ENCODE measurements around the gene TKT. TPM values are rescaled to one million over a fixed set of nuclear protein-coding genes. Genes with fewer than 3 reads are reported as not detected.

Gene TKT
- total RNA-seq, 1 experiment from 2014 or later = 634 TPM

GRCh38 chr3:53181024-53181371 lies 74.8 kb downstream of the TKT start:
- no peak overlapping the region for H3K4me2 ChIP-seq (ENCODE audit: low read length)
- TF ChIP-seq TCF7L2 (IDR thresholded peaks at IDR 0.05; ENCODE audit: borderline replicate concordance, extremely low read depth, insufficient read depth, insufficient read length) = no peak
- TF ChIP-seq CTCF (IDR thresholded peaks at IDR 0.05 in 2 of 3, conservative IDR thresholded peaks at IDR 0.05 in 1 of 3; ENCODE audit: borderline replicate concordance in 1 of 3, insufficient read depth in 1 of 3, low read depth in 2 of 3, low read length in 2 of 3) = no peak
- TF ChIP-seq ATF3 (IDR thresholded peaks at IDR 0.05) = no peak
- no peak for TF ChIP-seq ZFX (IDR thresholded peaks at IDR 0.05)
- TF ChIP-seq CBX3 (IDR thresholded peaks at IDR 0.05; ENCODE audit: low read depth) = no peak
- TF ChIP-seq CEBPB (IDR thresholded peaks at IDR 0.05; ENCODE audit: low read depth) = no peak
- no peak for TF ChIP-seq REST (IDR thresholded peaks at IDR 0.05; ENCODE audit: low read depth)
- no peak for TF ChIP-seq SRF (IDR thresholded peaks at IDR 0.05; ENCODE audit: low read depth)
- TF ChIP-seq ELF1 (IDR thresholded peaks at IDR 0.05; ENCODE audit: borderline replicate concordance, low read depth) = no peak
- no peak for TF ChIP-seq EZH2phosphoT487 (IDR thresholded peaks at IDR 0.05; ENCODE audit: borderline replicate concordance)
- TF ChIP-seq SP1 (IDR thresholded peaks at IDR 0.05; ENCODE audit: low read depth) = no peak
- TF ChIP-seq SIN3A (IDR thresholded peaks at IDR 0.05; ENCODE audit: low read depth) = no peak
- TF ChIP-seq POLR2AphosphoS5 (IDR thresholded peaks at IDR 0.05; ENCODE audit: low read depth, low read length) = no peak
- TF ChIP-seq ZBTB33 (IDR thresholded peaks at IDR 0.05; ENCODE audit: extremely low read depth, insufficient replicate concordance, low read length) = no peak
- no peak for TF ChIP-seq YY1 (IDR thresholded peaks at IDR 0.05; ENCODE audit: extremely low read depth, insufficient replicate concordance, low read depth, low read length)
- no peak for TF ChIP-seq ZNF274 (IDR thresholded peaks at IDR 0.05; ENCODE audit: low read depth, low read length)
- no peak for TF ChIP-seq MAX (IDR thresholded peaks at IDR 0.05)
- no peaks in the 10 kb centered on the region for H3K27me3 ChIP-seq (ENCODE audit: insufficient read depth, low read length)
- CTCF ChIA-PET = no interaction called here
- H3K27ac ChIP-seq (ENCODE audit: low read depth, low read length) = no peak overlapping the region
- no peaks in the 10 kb centered on the region; a peak in 1 of 4 replicates for H3K4me1 ChIP-seq (ENCODE audit: control insufficient read depth in 1 of 2, insufficient read depth in 2 of 2, low read length in 2 of 2)
- POLR2A ChIA-PET = no interaction called here
- H3K9me3 ChIP-seq (ENCODE audit: control insufficient read depth in 1 of 2, insufficient read depth in 1 of 2, low read depth in 1 of 2, low read length in 2 of 2) = no peaks in the 10 kb centered on the region
- no peak overlapping the region for H3K9ac ChIP-seq (ENCODE audit: low read length)
- no peak overlapping the region for H2AFZ ChIP-seq (ENCODE audit: low read depth, low read length, poor library complexity, severe bottlenecking)
- no peaks in the 10 kb centered on the region for H3K79me2 ChIP-seq (ENCODE audit: insufficient read depth, low read length)
- no TSS peak for BruUV-seq (replicated peaks)
- ATAC-seq (no peak), DNase-seq (ENCODE audit: low read depth, low spot score) (no peak)
- intact Hi-C loops (cut with micrococcal nuclease) = no loop called here
- no peaks in the 10 kb centered on the region for H3K9me2 ChIP-seq (ENCODE audit: insufficient read depth)
- H4K20me1 ChIP-seq (ENCODE audit: insufficient read depth) = no peaks in the 10 kb centered on the region
- no peak overlapping the region for H3K4me3 ChIP-seq (replicated peaks in 1 of 2; ENCODE audit: low read depth in 1 of 2, low read length in 2 of 2)
- RAD21 ChIA-PET (ENCODE audit: low non-redundant PET in 1 of 2, low total read pairs in 2 of 2, uncharacterized antibody in 2 of 2, unreplicated experiment in 2 of 2) = no interaction called here
- peaks cover 13 to 15% of the 10 kb centered on the region in 2 experiments; a peak in 3 of 4 replicates for H3K36me3 ChIP-seq (ENCODE audit: control insufficient read depth in 1 of 2, insufficient read depth in 2 of 2, low read length in 2 of 2)

Data from HCT116 (cell line).